NOMO-1 (cell line): Measurements from ENCODE around the gene UVRAG.
A peak's percentile ranks its signal among the peaks of the same experiment; 100 is the strongest.
"Not testable (repeated sequence)": the region's sequence is repeated elsewhere in the genome, so short reads cannot be mapped to it uniquely, and the experiment has no call there.

Experiments
- DNase-seq, 2 experiments: peaks; one replicate each; lab custom pipeline; 2025; ENCODE audit not compliant: unreplicated experiment in 2 of 2; lab: John Stamatoyannopoulos, UW

Gene UVRAG

GRCh38 chr11:75834728-75835127 lies 19.7 kb downstream of the UVRAG start:
- no peak for DNase-seq

- peak in 1 of 2 experiments; percentile 36 for DNase-seq
Measured at GRCh38 chr11:75836417-75836816, 21.4 kb downstream of the UVRAG start.

GRCh38 chr11:75839851-75840250 lies 24.8 kb downstream of the UVRAG start:
- DNase-seq: no peak

- DNase-seq: no peak
Measured at GRCh38 chr11:75840522-75840921, 25.5 kb downstream of the UVRAG start.

GRCh38 chr11:75841739-75842138 lies 26.7 kb downstream of the UVRAG start:
- DNase-seq: no peak

- DNase-seq: no peak
Measured at GRCh38 chr11:75845324-75845723, 30.3 kb downstream of the UVRAG start.

GRCh38 chr11:75849894-75850293 lies 34.9 kb downstream of the UVRAG start:
- no peak for DNase-seq

- DNase-seq: peak in 1 of 2 experiments; percentile 35
Measured at GRCh38 chr11:75850787-75851186, 35.8 kb downstream of the UVRAG start.

- no peak for DNase-seq
Measured at GRCh38 chr11:75851203-75851602, 36.2 kb downstream of the UVRAG start.

- no peak for DNase-seq
Measured at GRCh38 chr11:75852406-75853017, 37.5 kb downstream of the UVRAG start.

GRCh38 chr11:75853563-75853962 lies 38.6 kb downstream of the UVRAG start:
- DNase-seq: not testable (repeated sequence)

- DNase-seq: no peak
Measured at GRCh38 chr11:75853971-75854370, 39.0 kb downstream of the UVRAG start.

GRCh38 chr11:75855206-75855605 lies 40.2 kb downstream of the UVRAG start:
- no peak for DNase-seq

GRCh38 chr11:75856912-75857311 lies 41.9 kb downstream of the UVRAG start:
- no peak for DNase-seq

GRCh38 chr11:75858042-75858441 lies 43.0 kb downstream of the UVRAG start:
- no peak for DNase-seq

GRCh38 chr11:75858613-75859012 lies 43.6 kb downstream of the UVRAG start:
- DNase-seq: peak in 1 of 2 experiments; percentile 17

GRCh38 chr11:75859614-75860013 lies 44.6 kb downstream of the UVRAG start:
- no peak for DNase-seq

- DNase-seq: no peak
Measured at GRCh38 chr11:75862437-75862836, 47.4 kb downstream of the UVRAG start.

GRCh38 chr11:75867778-75868374 lies 52.9 kb downstream of the UVRAG start:
- peak; percentile 21 to 43 for DNase-seq

- DNase-seq: no peak
Measured at GRCh38 chr11:75868990-75869389, 54.0 kb downstream of the UVRAG start.

GRCh38 chr11:75869661-75870455 lies 54.8 kb downstream of the UVRAG start:
- DNase-seq: no peak

GRCh38 chr11:75872887-75873416 lies 57.9 kb downstream of the UVRAG start:
- DNase-seq: peak in 1 of 2 experiments; percentile 42
